SJCRH30 (cell line): ENCODE measurements around the gene NPAS3. TPM values are rescaled to one million over a fixed set of nuclear protein-coding genes. Genes with fewer than 3 reads are reported as not detected.

ENCODE experiments used
- DNase-seq, 2 experiments: peaks; one replicate each; pipeline ENCODE4 v3.0.0-alpha.2; 2015 to 2020
- H3K27ac ChIP-seq: fragments of 250-450 bp; sonication (Bioruptor Pico); 2 replicates; pipeline ENCODE4 v1.5.1; 2020; ENCODE audit warnings: mild to moderate bottlenecking, moderate library complexity
- H3K27me3 ChIP-seq: fragments of 250-450 bp; sonication (Bioruptor Pico); 2 replicates; pipeline ENCODE4 v1.5.1; 2020; ENCODE audit warnings: mild to moderate bottlenecking, moderate library complexity
- H3K36me3 ChIP-seq: fragments of 250-450 bp; sonication (Bioruptor Pico); 2 replicates; pipeline ENCODE4 v1.5.1; 2020; ENCODE audit warnings: mild to moderate bottlenecking, moderate library complexity
- H3K4me1 ChIP-seq: fragments of 250-450 bp; sonication (Bioruptor Pico); 2 replicates; pipeline ENCODE4 v1.5.1; 2020; ENCODE audit warnings: mild to moderate bottlenecking, moderate library complexity
- H3K4me3 ChIP-seq: fragments of 250-450 bp; sonication (Bioruptor Pico); 2 replicates; pipeline ENCODE4 v1.5.1; 2020; ENCODE audit warnings: mild to moderate bottlenecking, moderate library complexity
- H3K9me3 ChIP-seq: fragments of 250-450 bp; sonication (Bioruptor Pico); replicated peaks from 2 replicates; pipeline ENCODE4 v1.5.1; 2020; ENCODE audit warnings: mild to moderate bottlenecking, moderate library complexity
- total RNA-seq: library from RNA; depleted of rRNA; stranded (reverse); fragments of >200 nt; shearing (Covaris generic); gene quantifications from 2 replicates; pipeline ENCODE4 v1.2.3, GENCODE V29; 2014

NPAS3 gene
- total RNA-seq, 1 experiment from 2014 or later: 1.8 TPM

GRCh38 chr14:33186656-33187055 is 248.0 kb downstream of the NPAS3 start:
- Histone ChIP-seq H3K36me3 (no peaks in the 10 kb centered on the region), H3K9me3 (no peaks in the 10 kb centered on the region), H3K4me1 (no peaks in the 10 kb centered on the region), H3K4me3 (no peak overlapping the region), H3K27me3 (no peaks in the 10 kb centered on the region), H3K27ac (no peak overlapping the region)
- DNase-seq: no peak

GRCh38 chr14:33188880-33189279 is 250.2 kb downstream of the NPAS3 start:
- H3K4me1 ChIP-seq: no peaks in the 10 kb centered on the region
- no peak for DNase-seq

GRCh38 chr14:33191855-33192254 is 253.2 kb downstream of the NPAS3 start:
- H3K36me3 ChIP-seq: no peaks in the 10 kb centered on the region
- H3K27me3 ChIP-seq: no peaks in the 10 kb centered on the region
- no peak for DNase-seq
- no peak overlapping the region for H3K27ac ChIP-seq
- H3K4me1 ChIP-seq: no peaks in the 10 kb centered on the region
- no peak overlapping the region for H3K4me3 ChIP-seq
- H3K9me3 ChIP-seq: no peaks in the 10 kb centered on the region

More at GRCh38 chr14:33188880-33189279, 250.2 kb downstream of the NPAS3 start:
- Histone ChIP-seq H3K4me3 (no peak overlapping the region), H3K27me3 (no peaks in the 10 kb centered on the region), H3K36me3 (no peaks in the 10 kb centered on the region), H3K9me3 (no peaks in the 10 kb centered on the region), H3K27ac (no peak overlapping the region)

DNA sequence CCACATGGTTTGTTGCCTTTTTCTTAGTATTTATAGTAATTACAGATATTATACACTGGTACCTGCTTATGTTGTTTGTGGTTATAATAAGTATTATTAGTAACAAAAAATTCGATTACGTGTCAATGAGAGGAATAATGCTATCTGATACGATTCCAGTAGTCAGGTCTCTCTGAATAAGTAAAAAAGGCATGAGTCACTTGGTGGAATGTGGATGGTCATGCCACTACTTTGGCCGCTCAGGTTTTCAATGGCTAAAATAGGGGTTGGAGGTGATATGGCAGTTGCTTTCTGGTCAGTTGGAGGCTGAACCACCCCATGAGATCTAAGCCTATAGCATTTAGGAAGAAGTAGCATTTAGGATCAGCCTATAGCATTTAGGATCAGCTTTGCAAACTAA is 255.9 kb downstream of the NPAS3 start:
- no peaks in the 10 kb centered on the region for H3K9me3 ChIP-seq
- H3K4me1 ChIP-seq: no peaks in the 10 kb centered on the region
- H3K27me3 ChIP-seq: no peaks in the 10 kb centered on the region
- DNase-seq: no peak
- no peaks in the 10 kb centered on the region for H3K36me3 ChIP-seq
- no peak overlapping the region for H3K4me3 ChIP-seq
- H3K27ac ChIP-seq: no peak overlapping the region

DNA sequence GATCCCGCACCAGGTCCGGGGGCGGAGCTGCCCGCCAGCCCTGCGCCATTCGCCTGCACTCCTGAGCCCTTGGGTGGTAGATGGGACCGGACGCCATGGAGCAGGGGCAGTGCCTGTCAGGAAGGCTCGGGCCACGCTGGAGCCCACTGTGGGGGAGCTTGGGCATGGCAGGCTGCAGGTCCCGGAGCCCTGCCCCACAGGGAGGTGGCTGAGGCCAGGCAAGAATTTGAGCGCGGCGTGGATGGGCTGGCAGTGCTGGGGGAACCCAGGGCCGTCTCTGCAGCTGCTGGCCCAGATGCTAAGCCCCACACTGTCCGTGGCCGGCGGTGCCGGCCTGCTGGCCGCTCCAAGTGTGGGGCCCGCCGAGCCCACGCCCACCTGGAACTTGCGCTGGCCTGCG is 260.0 kb downstream of the NPAS3 start:
- Histone ChIP-seq H3K9me3 (no peaks in the 10 kb centered on the region), H3K4me3 (no peak overlapping the region), H3K36me3 (no peaks in the 10 kb centered on the region), H3K4me1 (no peaks in the 10 kb centered on the region), H3K27me3 (no peaks in the 10 kb centered on the region), H3K27ac (no peak overlapping the region)
- DNase-seq: no peak

GRCh38 chr14:33201116-33201515 is 262.4 kb downstream of the NPAS3 start:
- H3K27me3 ChIP-seq: no peaks in the 10 kb centered on the region
- no peak overlapping the region for H3K27ac ChIP-seq
- no peaks in the 10 kb centered on the region for H3K9me3 ChIP-seq
- DNase-seq: no peak
- no peaks in the 10 kb centered on the region for H3K4me1 ChIP-seq
- H3K36me3 ChIP-seq: no peaks in the 10 kb centered on the region
- H3K4me3 ChIP-seq: no peak overlapping the region

DNA sequence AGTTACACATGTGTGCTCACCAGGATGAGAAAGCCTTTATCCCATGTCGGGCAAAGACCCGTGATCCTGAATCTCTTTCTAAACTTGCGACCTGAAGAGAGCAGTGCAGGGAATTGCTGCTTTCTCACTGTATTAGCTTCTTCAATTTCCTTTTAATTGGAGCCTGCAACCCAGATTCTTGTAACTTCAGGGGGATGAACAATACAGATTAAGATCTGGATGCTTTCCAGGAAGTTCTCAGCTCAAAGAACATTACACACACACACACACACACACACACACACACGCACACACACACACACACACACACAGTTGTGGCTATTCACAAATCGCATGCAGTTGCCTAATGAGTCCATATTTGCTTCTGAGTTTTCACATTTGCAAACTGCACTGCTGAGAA is 268.3 kb downstream of the NPAS3 start:
- Histone ChIP-seq H3K9me3 (no peaks in the 10 kb centered on the region), H3K4me3 (no peak overlapping the region), H3K36me3 (no peaks in the 10 kb centered on the region), H3K27ac (no peak overlapping the region), H3K4me1 (no peaks in the 10 kb centered on the region), H3K27me3 (no peaks in the 10 kb centered on the region)
- no peak for DNase-seq

- DNase-seq: no peak
- Histone ChIP-seq H3K4me3 (no peak overlapping the region), H3K36me3 (no peaks in the 10 kb centered on the region), H3K27me3 (no peaks in the 10 kb centered on the region), H3K4me1 (no peaks in the 10 kb centered on the region), H3K27ac (no peak overlapping the region), H3K9me3 (no peaks in the 10 kb centered on the region)
Measured at GRCh38 chr14:33207467-33208017, 268.9 kb downstream of the NPAS3 start.

GRCh38 chr14:33210311-33210710 is 271.6 kb downstream of the NPAS3 start:
- no peaks in the 10 kb centered on the region for H3K9me3 ChIP-seq
- no peaks in the 10 kb centered on the region for H3K4me1 ChIP-seq
- H3K36me3 ChIP-seq: no peaks in the 10 kb centered on the region
- H3K27ac ChIP-seq: no peak overlapping the region
- DNase-seq: peak; percentile 70 to 74
- H3K27me3 ChIP-seq: no peaks in the 10 kb centered on the region
- H3K4me3 ChIP-seq: no peak overlapping the region

GRCh38 chr14:33218026-33218425 is 279.3 kb downstream of the NPAS3 start:
- H3K4me3 ChIP-seq: no peak overlapping the region
- no peaks in the 10 kb centered on the region for H3K9me3 ChIP-seq
- H3K36me3 ChIP-seq: no peaks in the 10 kb centered on the region
- DNase-seq: no peak
- no peaks in the 10 kb centered on the region for H3K27me3 ChIP-seq
- no peak overlapping the region for H3K27ac ChIP-seq
- no peaks in the 10 kb centered on the region for H3K4me1 ChIP-seq

DNA sequence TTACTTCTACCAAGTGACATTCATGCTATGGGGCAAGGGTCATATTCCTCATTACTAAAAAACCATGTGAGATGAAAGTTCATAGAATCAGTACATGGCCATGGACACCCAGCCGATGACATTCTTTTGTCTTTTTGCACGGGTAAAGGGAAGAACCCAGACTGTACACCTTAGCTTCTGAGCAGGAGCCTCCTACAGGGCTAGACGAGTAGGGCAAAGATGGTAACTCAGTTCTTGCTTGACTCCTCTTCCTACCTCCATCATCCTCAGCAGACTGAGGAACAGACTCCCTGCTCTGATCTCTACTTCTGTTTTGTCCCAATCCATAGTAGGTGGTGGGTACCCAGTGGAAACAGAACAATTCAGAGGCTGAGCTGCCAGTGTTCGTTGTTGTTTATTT is 281.3 kb downstream of the NPAS3 start:
- Histone ChIP-seq H3K27me3 (no peaks in the 10 kb centered on the region), H3K36me3 (no peaks in the 10 kb centered on the region), H3K9me3 (no peaks in the 10 kb centered on the region), H3K4me3 (no peak overlapping the region), H3K27ac (no peak overlapping the region), H3K4me1 (no peaks in the 10 kb centered on the region)
- no peak for DNase-seq

DNA sequence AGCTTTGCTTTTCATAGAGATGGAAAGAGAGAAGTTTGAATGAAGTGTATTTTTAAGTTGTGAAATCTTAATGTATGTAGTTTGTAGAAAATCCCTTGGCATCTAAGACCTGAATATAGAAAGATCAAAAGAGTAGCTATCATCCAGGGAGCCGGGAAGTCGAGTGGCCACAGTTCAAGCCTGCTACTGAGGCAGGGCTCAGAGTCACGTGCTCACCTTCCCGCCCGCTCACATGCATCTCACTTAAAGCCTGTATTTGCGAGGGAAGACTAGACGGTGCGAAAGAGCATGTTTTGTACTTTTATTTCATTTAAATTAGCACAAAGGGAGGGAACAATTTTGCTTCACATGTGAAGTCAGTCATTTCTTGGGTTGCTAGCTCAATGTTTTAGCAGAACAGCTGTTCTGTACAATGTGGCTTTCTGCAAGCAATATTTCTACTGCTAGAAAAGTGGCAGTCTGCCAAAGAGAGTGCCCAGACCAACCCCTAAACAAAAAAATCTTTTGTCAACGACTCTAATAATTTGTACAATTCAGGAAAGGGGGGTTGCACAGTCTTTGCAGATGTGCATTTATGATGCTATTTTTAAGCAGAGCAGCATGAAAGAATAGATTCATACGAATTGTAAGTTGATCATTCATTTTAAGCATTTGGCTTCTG is 290.7 kb downstream of the NPAS3 start:
- Histone ChIP-seq H3K27me3 (no peaks in the 10 kb centered on the region), H3K36me3 (no peaks in the 10 kb centered on the region), H3K4me1 (peaks cover 13% of the 10 kb centered on the region), H3K9me3 (no peaks in the 10 kb centered on the region), H3K27ac (peak overlapping the region; percentile 43), H3K4me3 (peak overlapping the region; percentile 46)
- peak; percentile 78 to 92 for DNase-seq

DNA sequence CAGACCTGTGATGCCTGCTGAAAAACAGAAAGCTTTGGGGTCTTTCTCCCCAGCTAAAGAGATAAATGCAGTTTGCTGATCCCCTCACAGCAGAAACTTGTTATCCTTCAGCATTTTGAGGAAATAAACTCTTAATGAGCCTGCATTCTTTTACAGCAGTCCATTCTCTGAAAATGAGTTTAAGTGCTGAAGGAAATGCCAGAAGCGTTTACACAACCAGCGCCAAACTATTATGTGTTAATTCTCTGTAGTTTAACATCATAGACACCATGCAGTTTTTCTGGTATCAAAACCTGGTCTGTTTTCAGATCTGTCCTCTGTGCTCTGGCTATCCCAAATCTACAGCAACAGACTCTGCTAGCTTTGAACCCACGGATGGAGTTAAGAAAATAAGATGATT is 291.3 kb downstream of the NPAS3 start:
- peak in 1 of 2 experiments; percentile 3 for DNase-seq
- Histone ChIP-seq H3K36me3 (no peaks in the 10 kb centered on the region), H3K9me3 (no peaks in the 10 kb centered on the region), H3K4me1 (peaks cover 13% of the 10 kb centered on the region), H3K27me3 (no peaks in the 10 kb centered on the region), H3K27ac (peak overlapping the region; percentile 43), H3K4me3 (peak overlapping the region; percentile 46)

- Histone ChIP-seq H3K4me3 (no peak overlapping the region), H3K27ac (no peak overlapping the region), H3K4me1 (peaks cover 13% of the 10 kb centered on the region), H3K36me3 (no peaks in the 10 kb centered on the region), H3K27me3 (no peaks in the 10 kb centered on the region), H3K9me3 (no peaks in the 10 kb centered on the region)
- no peak for DNase-seq
Measured at GRCh38 chr14:33232031-33232430, 293.4 kb downstream of the NPAS3 start.

GRCh38 chr14:33237115-33237740 is 298.5 kb downstream of the NPAS3 start:
- no peaks in the 10 kb centered on the region for H3K36me3 ChIP-seq
- H3K4me1 ChIP-seq: no peaks in the 10 kb centered on the region
- H3K9me3 ChIP-seq: no peaks in the 10 kb centered on the region
- H3K27ac ChIP-seq: no peak overlapping the region
- no peak overlapping the region for H3K4me3 ChIP-seq
- no peaks in the 10 kb centered on the region for H3K27me3 ChIP-seq
- DNase-seq: no peak

DNA sequence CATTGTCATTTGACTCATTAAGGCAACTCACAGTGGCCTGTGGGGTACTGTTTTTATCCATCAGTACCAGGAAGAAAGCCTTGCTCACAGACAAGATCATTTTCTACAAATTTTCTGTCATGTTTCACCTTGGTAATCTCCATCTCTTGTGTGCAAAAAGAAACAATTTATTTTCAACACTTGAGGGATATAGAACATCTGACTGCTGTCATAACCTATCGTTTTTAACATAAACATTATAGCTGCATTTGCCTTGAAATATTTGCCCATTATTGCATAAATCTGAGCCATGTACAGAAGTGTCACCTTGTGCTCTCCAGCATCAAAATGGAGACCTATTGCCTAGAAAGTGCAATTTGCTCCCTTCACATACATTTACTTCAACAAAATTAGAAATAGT is 300.8 kb downstream of the NPAS3 start:
- Histone ChIP-seq H3K27me3 (no peaks in the 10 kb centered on the region), H3K4me1 (no peaks in the 10 kb centered on the region), H3K36me3 (no peaks in the 10 kb centered on the region), H3K9me3 (no peaks in the 10 kb centered on the region), H3K4me3 (no peak overlapping the region), H3K27ac (no peak overlapping the region)
- DNase-seq: no peak
